HG03439 (cell line): ENCODE results near the gene FIGLA.

ENCODE experiments used
- ATAC-seq: cut with Tn5 transposase; IDR thresholded peaks from one replicate; pipeline ENCODE4 v1.9.1; 2021; ENCODE audit warnings: mild to moderate bottlenecking, moderate library complexity; ENCODE audit not compliant: unreplicated experiment

FIGLA gene

GRCh38 chr2:70776266-70776665, 14.2 kb downstream of the FIGLA start:
- ATAC-seq = no peak

- no peak for ATAC-seq
Measured at GRCh38 chr2:70775141-70775540, 15.3 kb downstream of the FIGLA start.

- ATAC-seq = no peak
Measured at GRCh38 chr2:70772486-70773155, 17.8 kb downstream of the FIGLA start.

GRCh38 chr2:70771446-70771845, 19.0 kb downstream of the FIGLA start:
- peak; percentile 64 for ATAC-seq

GRCh38 chr2:70769450-70769849, 21.0 kb downstream of the FIGLA start:
- no peak for ATAC-seq

- no peak for ATAC-seq
Measured at GRCh38 chr2:70768590-70769085, 21.8 kb downstream of the FIGLA start.

- no peak for ATAC-seq
Measured at GRCh38 chr2:70767699-70768589, 22.5 kb downstream of the FIGLA start, which contains the start of gene ADD2. TSS of gene ADD2 (minus strand) at chr2:70768200. CDS start at chr2:70706408, 61,792 bp downstream.

- ATAC-seq = no peak
Measured at GRCh38 chr2:70767079-70767698, 23.3 kb downstream of the FIGLA start.

- ATAC-seq = no peak
Measured at GRCh38 chr2:70766357-70767078, 23.9 kb downstream of the FIGLA start.

GRCh38 chr2:70765507-70765906, 24.9 kb downstream of the FIGLA start:
- no peak for ATAC-seq

- ATAC-seq = no peak
Measured at GRCh38 chr2:70759446-70759845, 31.0 kb downstream of the FIGLA start.

GRCh38 chr2:70757966-70758365, 32.5 kb downstream of the FIGLA start:
- no peak for ATAC-seq

- ATAC-seq = no peak
Measured at GRCh38 chr2:70757360-70757759, 33.1 kb downstream of the FIGLA start.

- ATAC-seq = no peak
Measured at GRCh38 chr2:70756128-70756527, 34.3 kb downstream of the FIGLA start.

- ATAC-seq = no peak
Measured at GRCh38 chr2:70753902-70754301, 36.5 kb downstream of the FIGLA start.

GRCh38 chr2:70753031-70753430, 37.4 kb downstream of the FIGLA start:
- no peak for ATAC-seq

GRCh38 chr2:70752396-70752795, 38.0 kb downstream of the FIGLA start:
- ATAC-seq = no peak

GRCh38 chr2:70751881-70752280, 38.6 kb downstream of the FIGLA start:
- ATAC-seq = no peak

- ATAC-seq = no peak
Measured at GRCh38 chr2:70750320-70750719, 40.1 kb downstream of the FIGLA start.

GRCh38 chr2:70748002-70748784, 42.2 kb downstream of the FIGLA start:
- no peak for ATAC-seq
